GM08714 (cell line): ENCODE results near the gene HSD17B1.
"Not testable (repeated sequence)": the region's sequence is repeated elsewhere in the genome, so short reads cannot be mapped to it uniquely, and the experiment has no call there.

Experiments used
- H3K4me3 ChIP-seq: fragments of 200-500 bp; sonication (Bioruptor generic); 2 replicates; pipeline ENCODE4 v1.5.1; 2014; ENCODE audit warnings: mild to moderate bottlenecking, low read length, inconsistent platforms
- ZNF274 ChIP-seq: IDR thresholded peaks from 2 replicates; pipeline ENCODE4 v1.6.1; 2012; ENCODE audit warnings: mild to moderate bottlenecking, low read depth, low read length

Gene HSD17B1

DNA sequence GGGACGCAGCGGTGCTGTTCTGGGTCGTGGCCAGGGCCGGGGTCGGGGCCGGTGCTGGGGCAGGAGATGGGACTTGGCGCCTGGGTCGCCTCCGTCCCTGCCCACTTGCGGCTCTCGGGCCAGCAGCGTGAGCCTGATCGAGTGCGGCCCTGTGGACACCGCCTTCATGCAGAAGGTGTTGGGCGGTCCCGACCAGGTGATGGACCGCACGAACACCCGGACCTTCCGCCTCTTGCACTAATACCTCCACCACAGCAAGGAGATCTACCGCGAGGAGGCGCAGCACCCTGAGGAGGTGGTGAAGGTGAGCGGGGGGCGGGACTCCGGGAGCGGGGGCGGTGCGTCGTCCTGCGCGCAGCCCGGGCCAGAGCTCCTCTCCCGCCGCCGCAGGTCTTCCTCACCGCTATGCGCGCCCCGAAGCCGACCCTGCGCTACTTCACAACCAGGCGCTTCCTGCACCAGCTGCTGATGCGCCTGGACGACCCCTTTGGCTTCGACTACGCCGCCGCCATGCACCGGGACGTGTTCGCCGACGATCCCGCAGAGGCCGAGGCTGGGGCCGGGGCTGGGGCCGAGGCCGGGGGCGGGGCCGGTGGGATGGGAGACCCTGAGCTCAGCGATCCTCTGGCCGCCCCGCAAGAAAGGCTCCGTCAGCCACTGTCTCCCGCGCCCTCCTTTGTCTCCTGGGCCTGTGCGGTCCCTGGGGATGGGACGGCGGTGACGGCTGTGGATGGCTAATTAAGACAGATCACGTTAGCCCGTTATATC lies 4.5 kb upstream of the HSD17B1 start:
- peak overlapping the region; percentile 20; the same call in 1 of the 2 replicates for H3K4me3 ChIP-seq

DNA sequence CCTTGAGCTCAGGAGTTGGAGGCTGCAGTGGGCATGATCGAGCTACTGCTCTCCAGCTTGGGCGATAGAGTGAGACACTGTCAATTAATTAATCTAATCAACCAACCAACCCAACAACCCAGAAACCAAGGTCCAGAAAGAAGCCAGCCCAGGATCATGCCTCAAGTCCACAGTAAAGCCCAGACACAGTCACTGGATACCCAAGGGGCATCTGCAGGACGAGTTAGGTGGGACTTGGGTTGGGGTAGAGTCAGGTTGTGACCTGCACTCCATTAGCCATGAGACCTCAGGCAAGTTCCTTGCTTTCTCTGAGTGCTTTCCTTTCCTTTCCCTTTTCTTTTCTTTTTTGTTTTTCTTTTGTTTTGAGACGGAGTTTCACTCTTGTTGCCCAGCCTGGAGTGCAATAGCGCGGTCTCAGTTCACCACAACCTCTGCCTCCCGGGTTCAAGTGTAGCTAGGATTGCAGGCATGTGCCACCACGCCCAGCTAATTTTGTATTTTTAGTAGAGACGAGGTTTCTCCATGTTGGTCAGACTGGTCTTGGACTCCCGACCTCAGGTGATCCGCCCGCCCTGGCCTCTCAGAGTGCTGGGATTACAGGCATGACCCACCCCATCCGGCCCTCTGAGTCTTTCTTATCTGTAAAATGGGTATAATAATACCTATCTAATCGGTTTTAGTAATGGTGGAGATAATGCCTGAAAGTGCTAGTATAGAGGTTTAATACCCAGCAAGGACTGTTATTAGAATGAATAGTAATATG lies 3.5 kb upstream of the HSD17B1 start:
- no peak overlapping the region; the same call in 1 of the 2 replicates for H3K4me3 ChIP-seq
- no peak for TF ChIP-seq ZNF274

More for the DNA sequence above, 4.5 kb upstream of the HSD17B1 start:
- no peak for TF ChIP-seq ZNF274

DNA sequence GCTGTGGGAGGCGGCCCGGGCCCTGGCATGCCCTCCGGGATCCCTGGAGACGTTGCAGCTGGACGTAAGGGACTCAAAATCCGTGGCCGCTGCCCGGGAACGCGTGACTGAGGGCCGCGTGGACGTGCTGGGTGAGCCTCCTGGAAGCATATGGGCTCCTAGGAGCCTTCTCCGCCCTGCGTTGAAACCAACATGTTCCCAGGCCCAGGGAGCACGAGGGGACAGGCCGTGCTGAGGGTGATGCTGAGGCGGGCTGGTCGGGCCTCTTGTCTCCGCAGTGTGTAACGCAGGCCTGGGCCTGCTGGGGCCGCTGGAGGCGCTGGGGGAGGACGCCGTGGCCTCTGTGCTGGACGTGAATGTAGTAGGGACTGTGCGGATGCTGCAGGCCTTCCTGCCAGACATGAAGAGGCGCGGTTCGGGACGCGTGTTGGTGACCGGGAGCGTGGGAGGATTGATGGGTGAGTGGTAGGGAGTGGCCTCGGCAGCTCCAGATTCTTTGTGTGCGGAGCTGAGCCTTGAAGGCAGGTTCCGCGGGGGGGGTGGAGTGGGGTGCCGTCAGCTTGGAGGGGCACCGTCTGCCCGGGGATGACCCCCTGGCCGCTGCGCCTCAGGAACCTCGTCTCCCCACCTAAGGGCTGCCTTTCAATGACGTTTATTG lies 567 bp downstream of the HSD17B1 start:
- no peak for TF ChIP-seq ZNF274
- H3K4me3 ChIP-seq = no peak overlapping the region; the same call in 1 of the 2 replicates

DNA sequence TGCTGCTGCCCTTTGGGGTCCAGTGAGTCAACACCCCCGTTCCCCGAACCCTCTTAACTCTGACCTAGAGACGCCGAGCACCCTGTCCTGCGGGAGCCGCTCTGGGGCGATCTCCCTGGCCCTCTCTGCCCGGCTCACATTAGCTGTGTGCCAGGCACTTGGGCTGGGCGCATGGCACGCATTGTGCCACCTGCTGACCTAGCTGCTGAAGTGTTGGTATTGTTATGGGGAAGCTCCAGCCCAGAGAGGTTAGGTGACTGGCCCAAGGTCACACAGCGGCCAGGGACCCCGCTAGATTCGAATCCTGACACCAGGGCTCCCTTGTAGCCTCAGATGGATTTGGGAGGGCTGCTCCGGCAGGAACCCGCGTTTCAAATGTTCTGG lies 1.1 kb downstream of the HSD17B1 start:
- peak overlapping the region; percentile 82 for H3K4me3 ChIP-seq
- no peak for TF ChIP-seq ZNF274

DNA sequence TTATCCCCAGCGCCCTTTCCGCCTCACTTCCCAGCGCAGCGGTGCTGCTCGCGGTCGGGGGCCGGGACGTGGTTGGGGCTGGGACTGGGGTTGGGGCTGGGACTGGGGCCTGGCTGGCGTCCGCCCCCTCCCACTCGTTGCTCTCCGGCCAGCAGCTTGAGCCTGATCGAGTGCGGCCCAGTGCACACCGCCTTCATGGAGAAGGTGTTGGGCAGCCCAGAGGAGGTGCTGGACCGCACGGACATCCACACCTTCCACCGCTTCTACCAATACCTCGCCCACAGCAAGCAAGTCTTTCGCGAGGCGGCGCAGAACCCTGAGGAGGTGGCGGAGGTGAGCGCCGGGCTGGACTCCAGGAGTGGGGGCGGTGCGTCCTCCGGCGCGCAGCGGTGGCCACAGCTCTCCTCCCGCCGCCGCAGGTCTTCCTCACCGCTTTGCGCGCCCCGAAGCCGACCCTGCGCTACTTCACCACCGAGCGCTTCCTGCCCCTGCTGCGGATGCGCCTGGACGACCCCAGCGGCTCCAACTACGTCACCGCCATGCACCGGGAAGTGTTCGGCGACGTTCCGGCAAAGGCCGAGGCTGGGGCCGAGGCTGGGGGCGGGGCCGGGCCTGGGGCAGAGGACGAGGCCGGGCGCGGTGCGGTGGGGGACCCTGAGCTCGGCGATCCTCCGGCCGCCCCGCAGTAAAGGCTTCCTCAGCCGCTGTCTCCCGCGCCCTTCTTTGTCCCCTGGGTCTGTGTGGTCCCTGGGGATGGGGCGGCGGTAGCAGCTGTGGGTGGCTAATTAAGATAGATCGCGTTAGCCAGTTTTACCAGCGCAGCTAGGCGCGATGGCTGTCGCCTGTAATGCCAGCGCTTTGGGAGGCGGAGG lies 1.8 kb downstream of the HSD17B1 start:
- peak overlapping the region; percentile 82 for H3K4me3 ChIP-seq
- TF ChIP-seq ZNF274 = no peak

DNA sequence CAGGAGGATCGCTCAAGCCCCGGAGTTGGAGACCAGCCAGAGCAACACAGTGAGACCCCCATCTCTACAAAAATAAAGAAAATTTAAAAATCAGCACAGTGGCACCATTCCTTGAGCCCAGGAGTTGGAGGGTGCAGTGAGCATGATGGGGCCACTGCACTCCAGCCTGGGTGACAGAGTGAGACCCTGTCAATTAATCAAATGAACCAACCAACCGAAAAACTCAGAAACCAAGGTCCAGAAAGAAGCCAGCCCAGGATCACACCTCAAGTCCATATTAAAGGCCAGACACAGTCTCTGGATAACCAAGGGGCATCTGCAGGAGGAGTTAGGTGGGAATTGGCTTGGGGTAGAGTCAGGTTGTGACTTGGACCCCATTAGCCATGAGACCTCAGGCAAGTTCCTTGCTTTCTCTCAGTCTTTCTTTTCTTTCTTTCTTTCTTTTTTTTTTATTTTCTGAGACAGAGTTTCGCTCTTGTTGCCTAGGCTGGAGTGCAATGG lies 2.4 kb downstream of the HSD17B1 start:
- TF ChIP-seq ZNF274 = no peak
- peak overlapping the region; percentile 82 for H3K4me3 ChIP-seq

DNA sequence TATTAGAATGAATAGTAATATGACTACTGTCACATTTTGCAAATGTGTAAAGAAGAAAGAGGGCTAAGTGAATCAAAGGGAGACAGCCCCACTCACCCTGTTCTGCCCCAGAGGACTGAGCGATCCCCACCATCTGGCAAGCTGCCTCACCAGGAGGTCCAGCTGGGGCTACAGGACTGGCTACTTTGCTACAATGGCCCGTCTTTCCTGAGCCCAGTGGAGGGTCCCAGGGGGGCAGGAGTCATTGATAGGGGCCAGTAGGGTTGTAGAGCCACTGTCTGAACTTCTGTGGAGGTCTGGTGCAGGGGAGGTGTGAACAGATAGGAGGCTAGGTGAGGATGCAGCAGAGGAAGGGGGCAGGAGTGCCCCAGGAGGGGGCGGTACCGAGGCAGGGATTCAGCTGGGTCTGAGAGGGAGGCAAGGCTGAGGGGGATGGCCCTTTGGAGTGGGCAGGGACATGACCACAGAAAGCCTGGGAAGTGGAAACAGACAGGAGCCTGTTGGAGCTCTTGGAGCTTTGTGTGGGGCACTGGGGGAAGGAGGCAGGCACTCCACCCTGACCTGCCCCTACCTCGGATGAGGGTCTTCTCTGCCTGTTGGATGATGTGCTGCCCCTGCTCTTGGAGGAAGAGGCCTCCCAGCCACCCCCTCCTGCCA lies 3.4 kb downstream of the HSD17B1 start:
- H3K4me3 ChIP-seq = not testable (repeated sequence)

DNA sequence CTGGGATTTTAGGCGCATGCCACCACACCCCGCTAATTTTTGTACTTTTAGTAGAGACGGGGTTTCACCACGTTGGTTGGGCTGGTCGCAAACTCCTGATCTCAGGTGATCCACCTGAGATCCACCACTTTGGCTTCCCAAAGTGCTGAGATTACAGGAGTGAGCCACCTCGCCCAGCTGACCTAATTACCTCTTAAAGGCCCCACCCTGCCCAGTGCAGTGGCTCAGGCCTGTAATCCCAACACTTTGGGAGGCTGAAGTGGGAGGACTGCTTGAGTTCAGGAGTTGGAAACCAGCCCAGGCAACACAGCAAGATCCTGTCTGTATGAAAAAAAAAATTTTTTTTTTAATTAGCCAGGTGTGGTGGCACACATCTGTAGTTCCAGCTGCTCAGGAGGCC lies 6.4 kb downstream of the HSD17B1 start:
- H3K4me3 ChIP-seq = no peak overlapping the region
- no peak for TF ChIP-seq ZNF274

DNA sequence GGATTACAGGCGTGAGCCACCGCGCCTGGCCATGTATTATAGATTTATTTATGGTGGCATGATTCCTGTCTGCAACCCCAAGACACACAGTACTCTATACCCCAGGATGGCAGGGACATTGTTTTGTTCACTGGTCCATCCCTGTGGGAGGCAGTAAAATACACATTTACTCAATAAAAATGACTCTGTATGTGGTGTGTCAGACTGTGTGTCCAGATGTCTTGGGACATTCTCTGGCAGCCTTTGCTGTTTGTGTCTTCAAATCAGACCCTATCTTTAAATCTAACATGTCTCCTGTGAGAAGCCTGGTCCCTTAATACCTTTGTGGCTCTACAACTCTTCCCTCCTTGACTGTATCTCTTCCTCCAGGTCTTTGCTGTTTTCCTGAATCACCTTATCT lies 7.5 kb downstream of the HSD17B1 start:
- TF ChIP-seq ZNF274 = no peak
- no peak overlapping the region for H3K4me3 ChIP-seq

DNA sequence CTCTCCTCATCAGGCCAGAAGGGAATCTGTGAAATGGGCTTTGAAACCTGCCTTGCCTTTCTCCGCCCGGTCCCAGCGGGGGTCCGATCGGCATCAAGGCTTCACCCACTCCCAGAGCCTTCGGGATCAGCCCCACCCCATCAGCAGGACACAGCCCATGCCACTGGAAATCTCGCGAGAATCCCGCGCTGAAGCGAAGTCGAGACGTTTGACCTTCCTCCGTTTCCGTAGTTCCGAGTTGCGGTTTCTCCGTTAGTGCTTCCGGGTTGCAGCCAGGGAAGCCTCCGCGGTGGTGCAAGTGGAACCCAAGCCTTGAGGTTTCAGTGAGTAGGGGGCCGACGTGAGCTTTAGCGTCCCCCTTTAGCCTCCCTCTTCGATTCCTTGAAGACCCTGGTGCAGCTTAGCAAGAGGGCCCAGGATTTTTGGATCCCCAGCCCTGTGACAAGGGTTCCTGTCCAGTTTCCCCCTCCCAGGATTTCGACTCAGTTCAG lies 9.2 kb downstream of the HSD17B1 start, which contains the start of gene COASY:
Gene COASY, plus strand, starts transcription at position 252 of the 491 bp plus-strand sequence. CDS start 475 bp downstream, outside the sequence.
- H3K4me3 ChIP-seq = peak within 1 kb of the TSS; percentile 84
- no peak for TF ChIP-seq ZNF274

DNA sequence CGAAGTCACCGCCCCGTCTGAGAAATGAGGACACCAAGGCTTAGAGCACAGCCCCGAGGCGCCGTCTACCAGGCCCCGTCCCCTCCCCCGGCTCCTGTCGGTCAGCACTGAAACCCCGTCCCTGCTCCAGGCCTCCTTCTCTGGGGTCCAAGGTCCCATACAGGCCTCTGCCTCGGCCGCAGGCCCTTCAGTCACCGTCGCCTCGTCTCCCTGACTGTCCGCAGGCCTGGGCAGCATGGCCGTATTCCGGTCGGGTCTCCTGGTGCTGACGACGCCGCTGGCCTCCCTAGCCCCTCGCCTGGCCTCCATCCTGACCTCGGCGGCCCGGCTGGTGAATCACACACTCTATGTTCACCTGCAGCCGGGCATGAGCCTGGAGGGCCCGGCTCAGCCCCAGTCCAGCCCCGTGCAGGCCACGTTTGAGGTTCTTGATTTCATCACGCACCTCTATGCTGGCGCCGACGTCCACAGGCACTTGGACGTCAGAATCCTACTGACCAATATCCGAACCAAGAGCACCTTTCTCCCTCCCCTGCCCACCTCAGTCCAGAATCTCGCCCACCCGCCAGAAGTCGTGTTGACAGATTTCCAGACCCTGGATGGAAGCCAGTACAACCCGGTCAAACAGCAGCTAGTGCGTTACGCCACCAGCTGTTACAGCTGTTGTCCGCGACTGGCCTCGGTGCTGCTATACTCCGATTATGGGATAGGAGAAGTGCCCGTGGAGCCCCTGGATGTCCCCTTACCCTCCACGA lies 9.8 kb downstream of the HSD17B1 start:
- H3K4me3 ChIP-seq = peak overlapping the region; percentile 84
- TF ChIP-seq ZNF274 = no peak

DNA sequence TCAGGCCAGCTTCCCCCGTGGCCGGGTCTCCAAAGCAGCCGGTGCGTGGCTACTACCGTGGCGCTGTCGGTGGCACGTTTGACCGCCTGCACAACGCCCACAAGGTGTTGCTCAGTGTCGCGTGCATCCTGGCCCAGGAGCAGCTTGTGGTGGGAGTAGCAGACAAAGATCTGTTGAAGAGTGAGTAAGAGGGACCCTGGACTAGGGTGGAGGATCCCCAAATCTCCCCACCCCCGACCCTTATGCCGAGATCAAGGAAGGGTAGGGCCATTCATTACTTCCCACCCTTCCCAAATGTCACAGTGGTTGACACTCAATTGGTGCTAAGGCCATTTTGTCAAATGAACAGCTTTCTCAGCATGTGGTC lies 10.4 kb downstream of the HSD17B1 start:
- no peak for TF ChIP-seq ZNF274
- H3K4me3 ChIP-seq = peak overlapping the region; percentile 84
